ENCODE measurements around the gene BRINP1. TPM values are rescaled to one million over a fixed set of nuclear protein-coding genes. Genes with fewer than 3 reads are reported as not detected.
A peak's percentile ranks its signal among the peaks of the same experiment; 100 is the strongest.

The BRINP1 gene
- polyA plus RNA-seq (2014; cell fraction: cytosol; rRNA removed) = 0.02 TPM in 1 of 2 replicates, not detected in the other
- polyA plus RNA-seq (2014; cell fraction: nucleus; rRNA removed) = not detected in 2 replicates

- DNase-seq (ENCODE audit: low spot score) = peak; percentile 45
These were observed at the start of gene BRINP1 for GRCh38 chr9:119368681-119369581. BRINP1 (minus strand) TSS chr9:119369435; CDS start chr9:119313355, 56,080 bp downstream.

- DNase-seq (ENCODE audit: low spot score) = no peak
These were observed 49.5 kb upstream of the BRINP1 start for GRCh38 chr9:119418721-119419120.

GRCh38 chr9:119416793-119417192 lies 47.6 kb upstream of the BRINP1 start:
- DNase-seq (ENCODE audit: low spot score) = no peak

- DNase-seq (ENCODE audit: low spot score) = peak; percentile 9
These were observed 43.2 kb upstream of the BRINP1 start for GRCh38 chr9:119412399-119412798.

- no peak for DNase-seq (ENCODE audit: low spot score)
These were observed 40.3 kb upstream of the BRINP1 start for GRCh38 chr9:119409552-119409951.

GRCh38 chr9:119400606-119401005 lies 31.4 kb upstream of the BRINP1 start:
- no peak for DNase-seq (ENCODE audit: low spot score)

GRCh38 chr9:119398350-119398749 lies 29.1 kb upstream of the BRINP1 start:
- DNase-seq (ENCODE audit: low spot score) = no peak

- no peak for DNase-seq (ENCODE audit: low spot score)
These were observed 22.6 kb upstream of the BRINP1 start for GRCh38 chr9:119391878-119392277.

GRCh38 chr9:119375892-119376291 lies 6.7 kb upstream of the BRINP1 start:
- DNase-seq (ENCODE audit: low spot score) = peak; percentile 11

GRCh38 chr9:119372951-119373350 lies 3.7 kb upstream of the BRINP1 start:
- no peak for DNase-seq (ENCODE audit: low spot score)

GRCh38 chr9:119370816-119371215 lies 1.6 kb upstream of the BRINP1 start:
- no peak for DNase-seq (ENCODE audit: low spot score)

- DNase-seq (ENCODE audit: low spot score) = no peak
These were observed 588 bp upstream of the BRINP1 start for GRCh38 chr9:119369680-119370366.

GRCh38 chr9:119368179-119368578 lies 1.1 kb downstream of the BRINP1 start:
- DNase-seq (ENCODE audit: low spot score) = no peak

- DNase-seq (ENCODE audit: low spot score) = no peak
These were observed 1.6 kb downstream of the BRINP1 start for GRCh38 chr9:119367683-119368075.

GRCh38 chr9:119366909-119367682 lies 2.1 kb downstream of the BRINP1 start:
- no peak for DNase-seq (ENCODE audit: low spot score)

GRCh38 chr9:119365291-119366027 lies 3.8 kb downstream of the BRINP1 start:
- peak; percentile 13 for DNase-seq (ENCODE audit: low spot score)

- DNase-seq (ENCODE audit: low spot score) = no peak
These were observed 9.0 kb downstream of the BRINP1 start for GRCh38 chr9:119360237-119360636.

- DNase-seq (ENCODE audit: low spot score) = no peak
These were observed 11.7 kb downstream of the BRINP1 start for GRCh38 chr9:119357336-119358096.

- DNase-seq (ENCODE audit: low spot score) = no peak
These were observed 19.8 kb downstream of the BRINP1 start for GRCh38 chr9:119349351-119349825.
